D341Med (cell line): ENCODE results near the gene DDTL.

Source experiments
- DNase-seq: peaks from one replicate; pipeline ENCODE4 v3.0.0; 2012; ENCODE audit warnings: low spot score

Gene DDTL

DNA sequence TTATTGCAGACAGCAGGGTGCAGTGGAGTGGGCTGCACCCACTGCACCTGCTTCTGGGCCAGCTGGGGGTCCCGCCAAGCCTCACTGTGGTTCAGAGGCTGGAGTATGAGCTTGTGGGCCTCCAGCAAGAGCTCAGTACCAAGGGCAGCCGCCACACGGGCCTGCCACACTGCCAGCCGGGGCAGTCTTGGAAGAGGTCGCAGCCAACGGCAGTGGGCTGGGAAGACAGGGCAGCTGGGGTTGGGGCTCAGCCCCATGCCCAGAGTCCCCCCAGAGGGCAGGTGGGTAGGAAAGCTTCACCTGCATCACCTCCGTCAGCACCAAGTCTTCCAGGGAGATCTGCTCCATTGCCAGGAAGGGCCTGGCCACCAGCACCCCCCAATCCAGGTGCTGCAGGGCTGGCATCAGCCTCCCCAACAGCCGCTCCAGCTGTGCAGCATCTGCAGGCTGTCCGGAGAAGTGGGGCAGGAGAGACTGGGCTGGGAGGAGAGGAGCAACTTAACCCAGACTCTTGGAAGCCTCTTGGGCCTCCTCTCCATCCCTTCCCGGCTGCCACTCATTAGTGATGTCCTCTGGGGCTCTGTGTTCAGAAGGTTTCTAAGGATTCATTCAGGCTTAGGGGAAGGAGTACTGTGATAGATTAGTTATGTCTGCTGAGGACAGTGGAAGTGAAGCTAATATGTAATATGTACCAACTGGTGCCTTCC is 39.7 kb downstream of the DDTL start:
- DNase-seq: no peak

DNA sequence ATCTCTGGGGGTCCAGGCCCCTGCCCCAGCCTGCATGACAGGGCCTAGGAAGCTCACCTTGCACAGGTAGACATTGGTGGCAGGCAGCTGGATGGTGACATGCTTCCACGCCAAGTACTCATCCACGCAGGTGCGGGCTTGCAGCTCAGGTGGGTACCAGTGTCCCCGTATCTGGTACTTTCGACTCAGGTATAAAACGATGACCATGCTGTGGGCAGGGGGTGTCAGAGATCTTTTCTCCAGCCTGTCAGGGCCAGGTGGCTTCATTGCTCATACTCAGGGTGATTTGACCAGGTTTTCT is 40.2 kb downstream of the DDTL start:
- no peak for DNase-seq

DNA sequence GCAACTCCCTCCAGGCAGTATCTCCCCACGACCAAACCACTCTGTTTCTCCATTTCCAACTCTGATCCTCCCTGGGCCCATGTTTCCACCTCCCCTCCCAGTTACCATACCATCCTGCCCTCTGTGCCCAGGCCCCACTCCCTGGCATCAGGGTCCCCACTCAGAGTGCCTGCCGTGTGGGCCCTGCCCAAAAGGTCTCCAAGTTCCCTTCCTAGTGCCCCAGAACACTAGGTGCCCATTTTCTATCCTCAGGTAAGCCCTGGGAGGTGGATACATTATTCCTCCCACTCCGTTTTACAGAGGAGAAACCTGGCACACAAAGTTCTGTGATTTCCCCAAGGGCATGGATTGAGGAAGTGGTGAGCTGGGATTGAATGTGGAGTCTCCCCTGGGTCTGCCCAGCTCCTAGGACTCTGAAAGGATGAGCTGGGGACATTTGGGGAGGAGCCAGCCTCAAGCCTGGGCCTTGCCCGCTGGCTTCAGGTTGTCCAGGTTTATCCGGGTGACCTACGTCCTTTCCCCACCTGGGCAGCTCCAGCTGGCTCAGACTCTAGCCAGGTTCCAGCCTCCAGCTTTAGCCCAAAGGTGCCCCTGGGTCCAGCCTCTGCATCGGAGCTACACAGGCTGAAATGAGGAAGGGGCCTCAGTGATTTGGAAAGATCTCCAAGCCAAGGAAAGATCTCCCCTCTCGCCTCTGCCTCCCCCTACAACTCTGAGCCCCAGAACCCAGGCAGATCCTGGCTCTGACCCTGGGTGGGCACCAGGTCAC is 40.7 kb downstream of the DDTL start:
- DNase-seq: no peak

DNA sequence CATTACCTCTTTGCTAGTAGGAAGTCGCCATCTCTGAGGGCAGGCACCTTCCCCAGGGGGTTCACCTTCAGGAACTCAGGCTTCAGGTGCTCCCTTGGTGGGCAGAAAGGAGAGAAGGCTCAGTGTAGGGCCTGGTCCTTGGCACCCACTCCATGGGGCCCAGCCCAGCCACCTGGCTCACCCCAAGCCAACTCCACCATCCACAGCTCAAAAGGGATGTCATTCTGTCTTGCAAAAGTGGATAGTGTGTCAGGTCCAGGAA is 41.3 kb downstream of the DDTL start:
- DNase-seq: no peak

DNA sequence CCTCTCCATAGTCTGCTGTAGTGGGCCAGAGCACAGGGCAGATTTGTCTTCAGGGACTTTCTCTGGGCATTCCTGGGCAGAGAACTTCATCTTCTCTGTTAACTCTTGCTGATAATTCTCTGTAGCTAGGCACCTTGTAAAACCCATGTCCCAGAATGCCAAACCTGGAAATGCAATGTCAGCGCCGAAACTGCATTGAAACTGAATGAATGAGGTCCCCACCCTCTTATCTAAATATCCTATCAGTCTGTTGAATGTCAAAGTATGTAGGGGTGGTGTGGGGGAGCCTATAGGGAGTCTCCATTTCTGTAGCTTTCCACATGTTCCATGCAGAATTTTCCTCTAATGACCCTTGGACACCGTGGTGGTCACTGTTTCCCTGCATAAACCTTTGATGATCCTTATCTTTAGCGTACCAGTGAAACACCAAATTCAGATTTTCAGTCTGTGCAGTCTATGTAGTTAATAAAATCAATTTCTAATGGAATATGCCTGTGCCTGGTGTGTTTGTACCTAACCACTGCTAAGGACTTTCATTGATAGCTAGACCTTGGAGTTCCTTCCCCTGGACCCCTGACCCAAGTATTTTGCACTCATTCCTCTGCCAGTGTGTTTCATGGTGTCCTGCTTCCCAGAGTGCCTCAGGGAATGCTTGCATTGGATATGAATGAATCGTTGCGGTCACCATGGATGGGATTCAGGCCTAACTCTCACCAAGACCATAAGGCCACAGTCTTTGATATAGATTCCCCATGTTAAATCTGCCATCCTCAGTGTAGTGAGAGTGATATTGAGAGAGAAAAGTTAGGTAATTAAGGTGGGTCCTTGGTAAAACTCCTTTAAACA is 41.9 kb downstream of the DDTL start:
- DNase-seq: no peak

DNA sequence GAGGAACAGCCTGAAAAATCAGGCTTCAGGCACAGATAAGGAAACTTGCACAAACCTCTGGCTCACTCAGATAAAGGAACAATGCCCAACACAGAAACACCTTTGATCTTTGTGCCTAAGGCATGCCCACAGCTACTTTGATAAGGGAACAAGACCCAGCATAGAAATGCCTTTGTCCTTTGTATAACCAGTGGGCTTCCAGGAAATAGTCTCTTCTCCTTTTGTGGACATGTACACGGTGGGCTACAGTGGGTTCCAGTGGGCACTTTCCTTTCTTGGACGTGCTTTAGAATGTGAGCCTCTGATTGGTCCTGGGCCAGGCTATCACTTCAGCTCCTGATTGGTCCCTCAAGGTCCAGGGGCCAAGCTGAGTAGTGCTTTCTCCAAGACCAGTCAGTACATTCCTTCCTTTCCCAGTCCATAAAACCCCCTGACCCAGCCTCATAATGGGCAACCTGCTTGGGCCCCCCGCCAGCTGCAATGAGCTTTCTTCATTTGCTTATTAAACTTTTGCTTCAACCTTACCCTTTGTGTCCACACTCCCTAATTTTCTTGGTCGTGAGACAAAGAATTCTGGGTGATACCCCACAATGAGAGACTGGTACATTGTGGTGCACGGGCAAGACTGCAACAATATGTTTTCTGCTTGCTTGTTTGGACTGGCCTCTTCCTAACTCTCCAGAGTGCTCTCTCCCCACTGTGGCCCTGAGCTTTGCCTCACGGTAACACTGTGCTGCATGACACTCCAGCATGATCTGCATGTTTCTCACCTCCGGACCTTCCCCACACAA is 42.7 kb downstream of the DDTL start:
- no peak for DNase-seq

DNA sequence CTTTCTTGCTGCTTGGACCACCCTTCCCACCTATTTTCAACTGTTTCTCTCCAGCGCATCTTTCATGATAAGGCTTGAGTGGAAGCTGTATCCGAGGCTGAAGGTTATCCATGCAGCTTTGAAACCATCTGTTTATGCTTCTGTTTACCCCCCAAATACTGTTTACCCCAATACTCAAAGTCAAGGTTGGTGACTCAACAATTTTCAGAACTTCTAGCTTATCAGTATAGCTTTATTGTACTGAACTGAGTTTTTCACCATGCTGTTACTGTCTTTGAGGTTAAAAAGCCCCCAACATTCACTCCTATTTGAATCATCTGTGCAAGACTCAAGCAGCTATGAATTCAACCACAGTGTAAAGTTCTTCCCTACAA is 43.3 kb downstream of the DDTL start:
- DNase-seq: no peak

DNA sequence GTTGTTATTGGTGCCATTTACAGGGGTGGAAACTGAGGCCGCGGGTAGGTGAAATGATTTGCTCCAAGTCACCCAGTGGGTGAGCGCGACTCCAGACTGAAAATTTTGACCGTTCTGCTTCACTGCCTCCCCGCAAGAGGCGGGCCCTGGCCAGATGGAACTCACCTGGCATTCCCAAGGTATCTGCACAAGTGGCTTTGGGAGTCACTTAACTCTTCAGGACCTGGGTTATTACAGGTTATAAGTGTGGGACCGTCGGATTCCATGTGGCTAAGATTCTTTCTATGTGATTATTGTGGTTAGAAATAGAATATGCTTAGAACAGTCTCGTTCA is 45.0 kb downstream of the DDTL start:
- peak; percentile 54 for DNase-seq

DNA sequence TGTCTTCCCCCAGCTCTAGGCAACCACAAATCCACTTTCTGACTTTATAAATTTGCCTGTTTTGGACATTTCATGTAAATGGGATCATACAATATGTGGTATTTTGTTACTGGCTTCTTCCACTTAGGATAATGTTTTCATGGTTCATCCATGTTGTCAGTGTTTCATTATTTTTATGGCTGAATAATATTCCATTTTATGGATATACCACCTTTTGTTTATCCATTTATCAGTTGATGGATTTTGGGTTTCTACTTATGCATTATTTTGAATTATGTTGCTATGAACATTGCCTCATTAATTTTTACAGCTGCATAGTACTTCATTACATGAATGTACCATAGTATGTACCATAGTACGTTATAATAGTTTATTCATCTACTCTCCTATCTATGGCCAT is 49.5 kb downstream of the DDTL start:
- no peak for DNase-seq

DNA sequence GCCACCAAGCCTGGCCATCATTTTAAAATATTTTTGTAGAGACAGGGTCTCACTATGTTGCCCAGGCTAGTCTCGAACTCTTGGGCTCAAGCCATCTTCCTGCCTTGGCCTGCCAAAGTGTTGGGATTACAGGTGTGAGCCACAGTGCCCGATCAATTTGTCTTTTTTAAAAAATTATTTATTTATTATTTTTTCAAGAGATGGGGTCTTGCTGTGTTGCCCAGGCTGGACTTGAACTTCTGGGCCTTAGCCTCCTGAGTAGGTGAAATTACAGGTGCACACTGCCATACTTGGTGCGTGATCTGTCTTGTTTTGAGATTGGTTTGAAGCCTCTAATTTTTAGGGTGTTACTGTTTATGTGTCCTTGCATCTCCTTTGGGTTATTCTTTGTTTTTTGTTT is 54.6 kb downstream of the DDTL start:
- DNase-seq: no peak
